MM.1S (cell line): ENCODE measurements around the gene MAP3K4.

Experiments
- DNase-seq: peaks from one replicate; pipeline ENCODE4 v3.0.0-alpha.2; 2015
- H2AFZ ChIP-seq: fragments of 300-600 bp; sonication (generic); 2 replicates; pipeline ENCODE4 v1.6.0; 2016; ENCODE audit warnings: antibody characterized with exemption, low read length
- H3F3A ChIP-seq: fragments of 300-600 bp; sonication (generic); 2 replicates; pipeline ENCODE4 v1.6.1; 2016; ENCODE audit warnings: mild to moderate bottlenecking, antibody characterized with exemption, low read length, moderate library complexity, mixed read lengths; ENCODE audit not compliant: insufficient read depth
- H3K27ac ChIP-seq: fragments of 300-600 bp; sonication (generic); 2 replicates; pipeline ENCODE4 v1.5.1; 2016; ENCODE audit warnings: mild to moderate bottlenecking, low read length
- H3K27me3 ChIP-seq: fragments of 300-600 bp; sonication (generic); replicated peaks from 2 replicates; pipeline ENCODE4 v1.6.0; 2016; ENCODE audit warnings: low read length; ENCODE audit not compliant: insufficient read depth
- H3K36me3 ChIP-seq: fragments of 300-600 bp; sonication (generic); replicated peaks from 2 replicates; pipeline ENCODE4 v1.6.1; 2016; ENCODE audit warnings: mild to moderate bottlenecking, low read length, mixed read lengths; ENCODE audit not compliant: insufficient read depth
- H3K4me1 ChIP-seq: fragments of 300-600 bp; sonication (generic); 2 replicates; pipeline ENCODE4 v1.6.1; 2016; ENCODE audit warnings: low read length, mixed read lengths
- H3K4me2 ChIP-seq: fragments of 300-600 bp; sonication (generic); 2 replicates; pipeline ENCODE4 v1.6.0; 2016; ENCODE audit warnings: low read depth, low read length
- H3K4me3 ChIP-seq: fragments of 300-600 bp; sonication (generic); 2 replicates; pipeline ENCODE4 v1.5.1; 2016; ENCODE audit warnings: low read length, mixed read lengths
- H3K79me2 ChIP-seq: fragments of 300-600 bp; sonication (generic); 2 replicates; pipeline ENCODE4 v1.6.1; 2016; ENCODE audit warnings: mixed run types, low read length, mixed read lengths
- H3K9ac ChIP-seq: fragments of 300-600 bp; sonication (generic); 2 replicates; pipeline ENCODE4 v1.6.1; 2016; ENCODE audit warnings: low read length, mixed read lengths
- H3K9me2 ChIP-seq: fragments of 300-600 bp; sonication (generic); replicated peaks from 2 replicates; pipeline ENCODE4 v1.6.1; 2016; ENCODE audit warnings: mild to moderate bottlenecking, low read length, mixed read lengths; ENCODE audit not compliant: insufficient read depth
- H3K9me3 ChIP-seq: fragments of 300-600 bp; sonication (generic); replicated peaks from 2 replicates; pipeline ENCODE4 v1.6.1; 2016; ENCODE audit warnings: mild to moderate bottlenecking, low read length, mixed read lengths; ENCODE audit not compliant: insufficient read depth
- H4K20me1 ChIP-seq: fragments of 300-600 bp; sonication (generic); 2 replicates; pipeline ENCODE4 v1.6.1; 2016; ENCODE audit warnings: mild to moderate bottlenecking, low read length, moderate library complexity, mixed read lengths; ENCODE audit not compliant: insufficient read depth
- EZH2 ChIP-seq: fragments of 300-600 bp; sonication (generic); optimal IDR thresholded peaks from 2 replicates; pipeline ENCODE3; 2017; ENCODE audit warnings: low read depth, mild to moderate bottlenecking, antibody characterized with exemption, low read length, mixed read lengths
- EZH2phosphoT487 ChIP-seq: fragments of 300-600 bp; sonication (generic); IDR thresholded peaks from 2 replicates; pipeline ENCODE4 v1.6.1; 2018; ENCODE audit warnings: antibody characterized with exemption, low read length
- TF ChIP-seq, protein P1 (sequence below): fragments of 300-600 bp; sonication (generic); IDR thresholded peaks from 2 replicates; pipeline ENCODE4 v1.5.1; 2016; ENCODE audit warnings: antibody characterized with exemption, low read length, mixed read lengths

The MAP3K4 gene

GRCh38 chr6:161009991-161010390, 18.4 kb downstream of the MAP3K4 start:
- peaks cover 88% of the 10 kb centered on the region for H3K79me2 ChIP-seq
- no peaks in the 10 kb centered on the region for H3F3A ChIP-seq
- no peaks in the 10 kb centered on the region for H3K36me3 ChIP-seq
- no peak overlapping the region for H3K9ac ChIP-seq
- H2AFZ ChIP-seq, result no peak overlapping the region
- H3K4me1 ChIP-seq, result no peaks in the 10 kb centered on the region
- DNase-seq, result no peak
- no peaks in the 10 kb centered on the region for H3K27me3 ChIP-seq
- H3K9me3 ChIP-seq, result no peaks in the 10 kb centered on the region
- no peak overlapping the region for H3K27ac ChIP-seq
- TF ChIP-seq EZH2phosphoT487, result no peak
- TF ChIP-seq, protein P1, sequence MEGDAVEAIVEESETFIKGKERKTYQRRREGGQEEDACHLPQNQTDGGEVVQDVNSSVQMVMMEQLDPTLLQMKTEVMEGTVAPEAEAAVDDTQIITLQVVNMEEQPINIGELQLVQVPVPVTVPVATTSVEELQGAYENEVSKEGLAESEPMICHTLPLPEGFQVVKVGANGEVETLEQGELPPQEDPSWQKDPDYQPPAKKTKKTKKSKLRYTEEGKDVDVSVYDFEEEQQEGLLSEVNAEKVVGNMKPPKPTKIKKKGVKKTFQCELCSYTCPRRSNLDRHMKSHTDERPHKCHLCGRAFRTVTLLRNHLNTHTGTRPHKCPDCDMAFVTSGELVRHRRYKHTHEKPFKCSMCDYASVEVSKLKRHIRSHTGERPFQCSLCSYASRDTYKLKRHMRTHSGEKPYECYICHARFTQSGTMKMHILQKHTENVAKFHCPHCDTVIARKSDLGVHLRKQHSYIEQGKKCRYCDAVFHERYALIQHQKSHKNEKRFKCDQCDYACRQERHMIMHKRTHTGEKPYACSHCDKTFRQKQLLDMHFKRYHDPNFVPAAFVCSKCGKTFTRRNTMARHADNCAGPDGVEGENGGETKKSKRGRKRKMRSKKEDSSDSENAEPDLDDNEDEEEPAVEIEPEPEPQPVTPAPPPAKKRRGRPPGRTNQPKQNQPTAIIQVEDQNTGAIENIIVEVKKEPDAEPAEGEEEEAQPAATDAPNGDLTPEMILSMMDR, result no peak
- no peak for TF ChIP-seq EZH2
- no peaks in the 10 kb centered on the region for H3K9me2 ChIP-seq
- H3K4me2 ChIP-seq, result no peak overlapping the region
- no peak overlapping the region for H3K4me3 ChIP-seq
- H4K20me1 ChIP-seq, result no peaks in the 10 kb centered on the region

- no peak overlapping the region for H3K9ac ChIP-seq
- H4K20me1 ChIP-seq, result no peaks in the 10 kb centered on the region
- H2AFZ ChIP-seq, result no peak overlapping the region
- H3K36me3 ChIP-seq, result no peaks in the 10 kb centered on the region
- no peaks in the 10 kb centered on the region for H3F3A ChIP-seq
- no peak overlapping the region for H3K4me2 ChIP-seq
- H3K9me3 ChIP-seq, result no peaks in the 10 kb centered on the region
- H3K9me2 ChIP-seq, result no peaks in the 10 kb centered on the region
- DNase-seq, result no peak
- no peaks in the 10 kb centered on the region for H3K27me3 ChIP-seq
- peaks cover 88% of the 10 kb centered on the region for H3K79me2 ChIP-seq
- no peaks in the 10 kb centered on the region for H3K4me1 ChIP-seq
- TF ChIP-seq, protein P1, result no peak
- TF ChIP-seq EZH2 (no peak), EZH2phosphoT487 (no peak)
- no peak overlapping the region for H3K27ac ChIP-seq
- no peak overlapping the region for H3K4me3 ChIP-seq
Measured at GRCh38 chr6:161010418-161010817, 18.8 kb downstream of the MAP3K4 start.

DNA sequence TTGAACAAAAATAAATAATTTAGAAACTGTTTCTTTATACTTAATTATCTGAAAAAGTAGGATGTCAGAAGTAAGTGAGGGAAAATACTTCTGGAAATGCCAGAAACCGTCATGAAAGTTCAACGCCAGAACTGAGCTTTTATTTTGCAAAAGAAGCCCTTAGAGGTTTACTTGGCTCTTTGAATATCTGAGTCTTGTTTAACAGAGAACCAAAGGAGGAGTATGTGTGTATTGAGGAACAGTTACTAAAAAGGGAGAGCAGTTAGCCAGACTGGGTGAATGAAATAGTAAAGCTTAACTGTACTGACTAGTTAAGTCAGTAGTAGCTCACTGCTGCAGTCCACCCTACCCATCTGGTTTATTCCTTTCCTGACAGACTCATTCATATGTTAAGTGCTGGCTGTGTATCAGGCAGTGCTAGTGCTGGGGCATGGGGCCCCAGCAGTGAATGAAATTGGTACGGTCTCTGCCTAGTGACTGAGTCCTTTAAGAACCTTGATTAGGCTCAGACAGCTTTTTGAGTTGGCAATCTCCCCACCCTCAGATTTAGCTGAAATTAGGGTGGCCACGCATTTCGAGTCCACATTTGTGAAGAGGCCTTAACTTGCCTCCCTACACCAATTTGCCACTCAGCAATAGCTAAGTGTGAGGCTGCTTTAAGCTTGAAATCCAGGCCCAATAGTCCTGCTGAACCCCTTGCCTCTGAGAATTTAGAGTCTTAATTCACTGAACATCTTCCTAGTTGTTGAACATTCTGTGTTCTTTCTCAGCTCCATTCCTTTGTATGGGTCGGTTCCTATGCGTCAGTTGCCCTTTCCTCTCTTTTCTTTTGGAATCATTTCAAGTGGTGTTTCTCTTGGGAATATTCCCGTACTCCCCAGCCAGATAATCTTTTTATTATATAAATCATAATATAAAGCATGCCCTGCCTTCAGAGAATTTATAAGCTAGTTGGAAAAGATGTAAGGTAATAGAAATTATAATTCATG, 20.2 kb downstream of the MAP3K4 start:
- no peaks in the 10 kb centered on the region for H3K4me1 ChIP-seq
- H3K36me3 ChIP-seq, result no peaks in the 10 kb centered on the region
- H2AFZ ChIP-seq, result no peak overlapping the region
- no peaks in the 10 kb centered on the region for H3K9me3 ChIP-seq
- H3K4me2 ChIP-seq, result no peak overlapping the region
- DNase-seq, result no peak
- no peaks in the 10 kb centered on the region for H3F3A ChIP-seq
- H3K4me3 ChIP-seq, result no peak overlapping the region
- peaks cover 95% of the 10 kb centered on the region for H3K79me2 ChIP-seq
- H3K27me3 ChIP-seq, result no peaks in the 10 kb centered on the region
- H4K20me1 ChIP-seq, result no peaks in the 10 kb centered on the region
- no peak overlapping the region for H3K27ac ChIP-seq
- H3K9ac ChIP-seq, result no peak overlapping the region
- no peaks in the 10 kb centered on the region for H3K9me2 ChIP-seq
- no peak for TF ChIP-seq EZH2
- no peak for TF ChIP-seq EZH2phosphoT487
- TF ChIP-seq, protein P1, result no peak
